Measurements from ENCODE around the gene CRADD. TPM values are rescaled to one million over a fixed set of nuclear protein-coding genes. Genes with fewer than 3 reads are reported as not detected.

The CRADD gene
- total RNA-seq, 4 donors from 2014 or later: 16.1 to 43.3 (median 26.5) TPM

- 75 to 79% methylated on average over 2 of the region's 2 CpGs for WGBS, 2 donors
- intact Hi-C loops (cut with DNase I; ENCODE audit: low total_unique reads): loop anchor here (5.0 kb wide), 1 partner anchor 57 kb away; no protein-coding TSS in a partner anchor
- no peak for TF ChIP-seq POLR2A (IDR thresholded peaks at IDR 0.05)
- TF ChIP-seq, protein P1, sequence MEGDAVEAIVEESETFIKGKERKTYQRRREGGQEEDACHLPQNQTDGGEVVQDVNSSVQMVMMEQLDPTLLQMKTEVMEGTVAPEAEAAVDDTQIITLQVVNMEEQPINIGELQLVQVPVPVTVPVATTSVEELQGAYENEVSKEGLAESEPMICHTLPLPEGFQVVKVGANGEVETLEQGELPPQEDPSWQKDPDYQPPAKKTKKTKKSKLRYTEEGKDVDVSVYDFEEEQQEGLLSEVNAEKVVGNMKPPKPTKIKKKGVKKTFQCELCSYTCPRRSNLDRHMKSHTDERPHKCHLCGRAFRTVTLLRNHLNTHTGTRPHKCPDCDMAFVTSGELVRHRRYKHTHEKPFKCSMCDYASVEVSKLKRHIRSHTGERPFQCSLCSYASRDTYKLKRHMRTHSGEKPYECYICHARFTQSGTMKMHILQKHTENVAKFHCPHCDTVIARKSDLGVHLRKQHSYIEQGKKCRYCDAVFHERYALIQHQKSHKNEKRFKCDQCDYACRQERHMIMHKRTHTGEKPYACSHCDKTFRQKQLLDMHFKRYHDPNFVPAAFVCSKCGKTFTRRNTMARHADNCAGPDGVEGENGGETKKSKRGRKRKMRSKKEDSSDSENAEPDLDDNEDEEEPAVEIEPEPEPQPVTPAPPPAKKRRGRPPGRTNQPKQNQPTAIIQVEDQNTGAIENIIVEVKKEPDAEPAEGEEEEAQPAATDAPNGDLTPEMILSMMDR (IDR thresholded peaks at IDR 0.05): no peak
- no peak for DNase-seq (ENCODE audit: low spot score in 2 of 2)
- H3K4me3 ChIP-seq (ENCODE audit: low read depth, poor library complexity, severe bottlenecking): no peak overlapping the region
These were observed 12.5 kb upstream of the CRADD start for GRCh38 chr12:93664573-93665138.

DNA sequence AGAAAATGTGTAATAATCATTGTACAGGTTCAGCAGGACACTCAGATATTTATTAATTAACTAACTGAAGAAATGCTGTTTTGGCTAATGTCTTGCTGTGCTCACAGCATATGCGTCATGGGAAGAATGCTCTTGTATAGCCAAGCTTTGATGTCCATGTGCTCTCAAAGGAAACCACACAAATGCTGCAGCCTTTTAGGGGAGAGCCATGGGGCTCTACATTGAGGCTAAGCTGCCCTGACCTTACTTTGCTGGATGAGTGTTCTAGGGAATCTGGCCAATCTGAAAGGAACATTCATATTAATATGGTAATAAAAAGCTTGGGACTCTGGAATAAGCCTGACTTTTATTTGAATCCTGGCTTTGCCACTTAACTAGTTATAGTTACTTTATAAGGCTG, 9.5 kb upstream of the CRADD start:
- TF ChIP-seq POLR2A (IDR thresholded peaks at IDR 0.05): no peak
- TF ChIP-seq, protein P1 (IDR thresholded peaks at IDR 0.05): no peak
- no peak for DNase-seq (ENCODE audit: low spot score in 2 of 2)
- no peak overlapping the region for H3K4me3 ChIP-seq (ENCODE audit: low read depth, poor library complexity, severe bottlenecking)
- WGBS, 2 donors: 86 to 87% methylated on average over 1 of the region's 1 CpG
- intact Hi-C loops (cut with DNase I; ENCODE audit: low total_unique reads): no loop called here

DNA sequence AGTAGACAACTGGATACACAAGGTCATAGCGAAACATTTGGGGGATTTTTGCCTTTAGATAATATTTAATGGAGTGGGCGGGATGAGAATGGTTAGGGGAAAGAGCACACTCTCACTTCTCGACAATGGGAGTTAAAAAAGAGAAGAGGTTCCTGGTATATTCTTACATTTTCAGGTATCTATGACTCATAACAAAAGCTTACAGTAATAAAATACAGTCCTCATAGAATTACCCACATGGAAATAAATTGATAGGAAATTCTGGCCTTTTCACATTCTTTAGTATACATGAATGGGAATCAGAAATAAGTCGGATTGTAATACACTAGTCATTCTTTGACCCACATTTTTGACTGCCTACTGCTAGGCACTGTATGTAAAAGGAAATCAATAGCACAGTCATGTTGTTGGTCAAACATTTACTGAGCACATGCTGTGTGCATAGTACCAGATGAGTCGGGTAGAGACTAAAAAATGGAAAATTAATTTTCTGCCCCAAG, 8.2 kb upstream of the CRADD start:
- no peak for TF ChIP-seq POLR2A (IDR thresholded peaks at IDR 0.05)
- TF ChIP-seq, protein P1 (IDR thresholded peaks at IDR 0.05): no peak
- intact Hi-C loops (cut with DNase I; ENCODE audit: low total_unique reads): no loop called here
- no peak for DNase-seq (ENCODE audit: low spot score in 2 of 2)
- 91% methylated on average over 5 of the region's 5 CpGs for WGBS, 2 donors
- no peak overlapping the region for H3K4me3 ChIP-seq (ENCODE audit: low read depth, poor library complexity, severe bottlenecking)

DNA sequence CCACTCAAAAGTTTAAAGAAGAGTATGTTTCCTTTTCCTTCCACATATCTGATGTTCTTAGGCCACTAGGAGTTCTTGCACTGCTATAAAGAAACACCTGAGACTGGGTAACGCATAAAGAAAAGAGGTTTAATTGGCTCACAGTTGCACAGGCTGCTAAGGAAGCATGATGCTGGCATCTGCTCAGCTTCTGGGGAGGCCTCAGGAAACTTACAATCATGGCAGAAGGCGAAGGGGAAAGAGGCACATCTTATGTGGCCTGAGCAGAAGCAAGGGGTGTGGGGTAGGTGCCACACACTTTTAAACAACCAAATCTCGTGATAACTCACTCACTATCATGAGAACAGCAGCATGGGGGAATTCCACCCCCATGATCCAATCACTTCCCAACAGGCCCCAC, 7.7 kb upstream of the CRADD start:
- DNase-seq (ENCODE audit: low spot score in 2 of 2): no peak
- 89 to 91% methylated on average over 3 of the region's 3 CpGs for WGBS, 2 donors
- TF ChIP-seq, protein P1 (IDR thresholded peaks at IDR 0.05): no peak
- TF ChIP-seq POLR2A (IDR thresholded peaks at IDR 0.05): no peak
- H3K4me3 ChIP-seq (ENCODE audit: low read depth, poor library complexity, severe bottlenecking): no peak overlapping the region
- intact Hi-C loops (cut with DNase I; ENCODE audit: low total_unique reads): no loop called here

DNA sequence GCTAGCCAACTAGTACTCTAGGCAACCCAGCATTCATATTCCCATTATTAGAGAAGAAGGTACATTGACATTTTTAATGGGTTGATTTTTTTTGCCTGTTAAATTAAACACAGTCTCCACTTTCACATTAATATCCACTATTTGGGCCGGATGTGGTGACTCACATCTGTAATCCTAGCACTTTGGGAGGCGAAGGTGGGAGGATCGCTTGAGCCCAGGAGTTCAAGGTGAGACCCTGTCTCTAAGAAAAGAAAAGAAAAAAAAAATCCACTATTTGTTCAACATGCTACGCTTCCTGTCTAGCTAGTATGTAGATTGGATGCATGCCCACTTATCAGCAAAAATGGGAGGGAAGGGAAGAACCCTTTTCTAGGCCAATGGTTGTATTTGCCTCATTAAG, 7.1 kb upstream of the CRADD start:
- 90 to 92% methylated on average over 4 of the region's 4 CpGs for WGBS, 2 donors
- no peak overlapping the region for H3K4me3 ChIP-seq (ENCODE audit: low read depth, poor library complexity, severe bottlenecking)
- TF ChIP-seq POLR2A (IDR thresholded peaks at IDR 0.05): no peak
- TF ChIP-seq, protein P1 (IDR thresholded peaks at IDR 0.05): no peak
- intact Hi-C loops (cut with DNase I; ENCODE audit: low total_unique reads): no loop called here
- no peak for DNase-seq (ENCODE audit: low spot score in 2 of 2)

GRCh38 chr12:93671044-93671443, 6.1 kb upstream of the CRADD start:
- DNase-seq (ENCODE audit: low spot score in 2 of 2): no peak
- no peak for TF ChIP-seq POLR2A (IDR thresholded peaks at IDR 0.05)
- TF ChIP-seq, protein P1 (IDR thresholded peaks at IDR 0.05): no peak
- 70 to 74% methylated on average over 3 of the region's 3 CpGs for WGBS, 2 donors
- intact Hi-C loops (cut with DNase I; ENCODE audit: low total_unique reads): no loop called here
- no peak overlapping the region for H3K4me3 ChIP-seq (ENCODE audit: low read depth, poor library complexity, severe bottlenecking)
